Aorta (tissue), 5 donors: Measurements from ENCODE around the gene CGB5. TPM values are rescaled to one million over a fixed set of nuclear protein-coding genes. Genes with fewer than 3 reads are reported as not detected.
A peak's percentile ranks its signal among the peaks of the same experiment; 100 is the strongest.

Experiments used
- ATAC-seq: fragments of 200-7000 bp; cut with Tn5 transposase; one replicate; pipeline ENCODE4 v1.9.1; 2022; ENCODE audit warnings: moderate library complexity; ENCODE audit not compliant: low FRiP score
- DNase-seq, 2 donors: peaks; one replicate each; pipeline ENCODE4 v3.0.0-alpha.2; 2020
- H3K27ac ChIP-seq, 2 donors: one replicate each; pipeline ENCODE4 v1.5.1; 2013; ENCODE audit warnings: low read length in 2 of 2, mild to moderate bottlenecking in 2 of 2, moderate library complexity in 2 of 2, control low read depth in 1 of 2, inconsistent platforms in 1 of 2, low read depth in 1 of 2
- H3K27me3 ChIP-seq, 2 donors: one replicate each; pipeline ENCODE4 v1.6.1; 2013; ENCODE audit warnings: control low read depth in 1 of 2, low read length in 1 of 2, mild to moderate bottlenecking in 1 of 2, moderate library complexity in 1 of 2; ENCODE audit not compliant: insufficient read depth in 2 of 2, control insufficient read depth in 1 of 2
- H3K36me3 ChIP-seq, 2 donors: one replicate each; pipeline ENCODE4 v1.6.1; 2013; ENCODE audit warnings: control low read depth in 1 of 2, low read length in 1 of 2, mild to moderate bottlenecking in 1 of 2; ENCODE audit not compliant: insufficient read depth in 2 of 2, control insufficient read depth in 1 of 2
- H3K4me1 ChIP-seq, 2 donors: one replicate each; pipeline ENCODE4 v1.6.1; 2013; ENCODE audit warnings: low read length in 2 of 2, control low read depth in 1 of 2, mild to moderate bottlenecking in 1 of 2, moderate library complexity in 1 of 2; ENCODE audit not compliant: insufficient read depth in 2 of 2, control insufficient read depth in 1 of 2
- H3K4me3 ChIP-seq, 2 donors: one replicate each; pipeline ENCODE4 v1.5.1; 2013; ENCODE audit warnings: low read length in 2 of 2, control low read depth in 1 of 2, mild to moderate bottlenecking in 1 of 2
- H3K9me3 ChIP-seq: one replicate; pipeline ENCODE4 v1.6.1; 2013; ENCODE audit warnings: mild to moderate bottlenecking, low read length; ENCODE audit not compliant: control insufficient read depth
- WGBS, 2 donors: extraction: QIAGEN DNeasy Blood & Tissue Kit; methylation state at CpG; one replicate each; pipeline ENCODE4 v1.1.7; 2013; 5-methylcytosine and 5-hydroxymethylcytosine counted together
- intact Hi-C, 2 donors: fragments of 100-400 bp; cut with DNase I; formaldehyde crosslinking; loops; one replicate each; pipeline versions ENCODE4 v1.14.2 to v1.15.0; 2022
- polyA plus RNA-seq, 2 donors: library from polyadenylated mRNA; stranded (reverse); fragments of 200-250 nt; gene quantifications; one replicate each; pipeline ENCODE4 v1.2.3, GENCODE V29; 2013
- total RNA-seq, 2 donors: library from RNA; stranded (reverse); fragmentation: NEBNext Ultra II Directional; extraction: Animal tissue kit (Norgen Biotek cat#: 25700); gene quantifications; one replicate each; pipeline ENCODE4 v1.2.1, GENCODE V29; 2021
- donor health status: healthy with polysubstance abuse.
- donor health status: Bipolar disorder and iron deficiency.
- donor health status: DM: no; HTN: no; CAD: no.
- donor health status: DM: no; HTN: no; CAD: no.
- donor health status: DM: yes; HTN: yes; CAD: no.

The CGB5 gene
- total and polyA plus RNA-seq, 4 donors, result not detected

- DNase-seq (no peak), ATAC-seq (no peak)
- intact Hi-C loops, result no loop called here
- no peaks in the 10 kb centered on the region for H3K9me3 ChIP-seq
- H3K4me1 ChIP-seq, result no peaks in the 10 kb centered on the region
- H3K4me3 ChIP-seq, result no peak overlapping the region
- no peaks in the 10 kb centered on the region for H3K36me3 ChIP-seq
- 96 to 98% methylated on average over 2 of the region's 2 CpGs for WGBS, 2 donors
- no peak overlapping the region for H3K27ac ChIP-seq
- H3K27me3 ChIP-seq, result no peaks in the 10 kb centered on the region
Measured at GRCh38 chr19:49061000-49061399, 17.4 kb downstream of the CGB5 start.

GRCh38 chr19:49061445-49061844 lies 17.8 kb downstream of the CGB5 start:
- Histone ChIP-seq H3K9me3 (no peaks in the 10 kb centered on the region), H3K27me3 (no peaks in the 10 kb centered on the region), H3K27ac (no peak overlapping the region), H3K36me3 (no peaks in the 10 kb centered on the region), H3K4me3 (no peak overlapping the region), H3K4me1 (no peaks in the 10 kb centered on the region)
- no peak for ATAC-seq
- DNase-seq, result no peak
- 79 to 86% methylated on average over 25 of the region's 25 CpGs for WGBS, 2 donors
- intact Hi-C loops, result no loop called here

GRCh38 chr19:49064029-49064629 lies 20.5 kb downstream of the CGB5 start:
- H3K27ac ChIP-seq, result no peak overlapping the region
- no peaks in the 10 kb centered on the region for H3K27me3 ChIP-seq
- intact Hi-C loops, result no loop called here
- no peak overlapping the region for H3K4me3 ChIP-seq
- no peaks in the 10 kb centered on the region for H3K4me1 ChIP-seq
- WGBS, 2 donors, result 48 to 59% methylated on average over 9 to 10 of the region's 10 CpGs
- ATAC-seq (no peak), DNase-seq (no peak)
- no peaks in the 10 kb centered on the region for H3K36me3 ChIP-seq
- no peaks in the 10 kb centered on the region for H3K9me3 ChIP-seq

DNA sequence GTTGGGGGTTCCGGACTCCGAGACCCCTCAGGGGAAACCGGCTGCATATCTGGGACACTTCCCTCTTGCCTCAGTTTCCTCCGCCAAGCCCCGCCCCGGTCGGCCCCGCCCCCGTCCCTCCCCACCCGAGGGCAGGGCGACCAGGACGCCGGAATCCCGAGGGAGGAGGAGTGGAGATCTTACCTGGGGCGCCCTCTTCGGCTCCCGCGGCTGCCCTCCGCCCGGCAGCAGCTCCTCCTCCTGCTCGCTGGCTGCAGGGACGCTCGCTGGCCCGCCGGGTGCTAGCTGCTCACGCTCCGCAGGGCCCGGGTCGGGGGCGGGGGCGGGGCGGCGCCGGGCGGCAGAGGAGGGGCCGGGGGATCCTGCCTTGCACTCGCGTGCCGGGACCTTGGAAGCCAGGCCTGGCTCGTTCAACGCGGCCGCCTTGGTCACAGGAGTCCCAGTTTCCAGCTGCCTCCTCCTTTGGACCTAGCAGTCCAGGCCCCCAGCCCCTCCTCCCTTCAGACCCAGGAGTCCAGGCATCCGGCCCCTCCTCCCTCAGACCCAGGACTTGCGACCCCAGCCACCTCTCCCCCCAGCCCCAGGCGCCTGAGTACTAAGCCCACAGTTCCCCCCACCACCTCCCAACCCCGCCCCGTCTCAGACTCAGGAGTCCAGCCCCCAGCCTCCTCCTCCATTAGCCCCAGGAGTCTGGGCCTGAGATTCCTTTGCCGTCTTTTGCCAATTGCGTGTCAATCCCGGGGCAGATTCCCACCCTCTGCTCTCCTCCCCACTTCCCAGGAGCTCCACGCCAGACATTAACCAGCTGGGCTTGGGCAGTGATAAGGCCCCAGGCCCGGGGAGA lies 21.3 kb downstream of the CGB5 start, which contains the start of gene NTF4:
Gene NTF4 (minus strand): TSS at position 51 of the 844 bp plus-strand sequence. CDS start 2,821 bp downstream, outside the sequence.
- peak within 1 kb of the TSS in 1 of 2 donors; percentile 8 for H3K4me3 ChIP-seq
- WGBS, 2 donors, result 8 to 11% methylated on average over 35 to 53 of the region's 53 CpGs
- H3K27me3 ChIP-seq, result no peaks in the 10 kb centered on the region

DNA sequence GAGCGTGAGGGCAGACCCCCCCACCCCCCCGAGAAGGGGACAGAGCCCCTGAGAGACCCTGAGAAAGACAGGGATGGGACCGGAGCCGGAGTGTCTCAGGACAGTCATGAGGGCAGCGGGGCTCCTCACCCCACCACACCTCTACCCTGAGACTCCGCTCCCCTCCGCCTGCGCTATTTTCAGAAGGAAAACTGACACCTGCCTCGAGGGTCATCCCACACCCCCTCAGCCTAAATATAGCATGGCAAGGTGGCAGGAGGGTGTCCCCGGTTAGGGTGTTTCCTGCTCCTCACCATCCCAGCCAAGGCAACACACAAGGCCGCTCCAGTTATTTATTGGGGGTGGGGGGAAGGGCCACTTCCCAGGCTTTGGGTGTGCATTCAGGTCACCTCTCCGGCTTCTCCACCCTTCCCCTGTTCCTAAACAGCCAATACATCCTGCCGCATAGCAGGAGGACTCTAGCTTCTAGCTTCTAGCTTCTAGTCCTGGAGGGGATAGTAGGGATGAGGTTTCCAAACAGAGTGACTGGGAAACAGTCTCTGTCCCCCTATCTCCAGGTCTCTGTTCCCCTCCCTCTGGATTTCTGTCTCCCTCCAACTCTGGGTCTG lies 22.4 kb downstream of the CGB5 start:
- WGBS, 2 donors, result 78 to 82% methylated on average over 11 to 13 of the region's 13 CpGs
- ATAC-seq, result no peak
- Histone ChIP-seq H3K27ac (no peak overlapping the region), H3K9me3 (no peaks in the 10 kb centered on the region), H3K4me1 (no peaks in the 10 kb centered on the region), H3K36me3 (no peaks in the 10 kb centered on the region), H3K27me3 (no peaks in the 10 kb centered on the region), H3K4me3 (no peak overlapping the region)
- intact Hi-C loops, result no loop called here
- no peak for DNase-seq

More for the DNA sequence above, 21.3 kb downstream of the CGB5 start, which contains the start of gene NTF4:
- DNase-seq, result no peak
- Histone ChIP-seq H3K36me3 (no peaks in the 10 kb centered on the region), H3K4me1 (no peaks in the 10 kb centered on the region), H3K27ac (no peak within 1 kb of the TSS), H3K9me3 (no peaks in the 10 kb centered on the region)
- intact Hi-C loops, result no loop called here
- no peak for ATAC-seq

DNA sequence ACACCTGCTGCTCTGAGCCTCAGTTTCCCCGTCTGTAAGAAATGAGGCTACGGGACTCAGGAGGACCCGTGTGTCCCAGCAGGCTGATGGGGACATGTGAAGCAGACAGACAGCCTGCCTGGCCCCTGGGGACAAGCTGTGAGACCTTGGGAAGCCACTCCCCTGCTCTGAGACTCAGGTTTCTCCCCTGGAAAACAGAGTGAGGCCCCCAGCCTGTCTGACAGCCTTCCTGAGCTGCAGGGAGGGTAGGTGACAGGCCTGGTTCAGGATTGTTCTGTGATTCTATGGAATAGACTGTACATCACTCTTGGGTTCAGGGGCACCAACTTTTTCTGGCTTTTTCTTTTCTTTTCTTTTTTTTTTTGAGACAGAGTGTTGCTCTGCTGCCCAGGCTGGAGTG lies 23.9 kb downstream of the CGB5 start:
- H3K27me3 ChIP-seq, result no peaks in the 10 kb centered on the region
- no peaks in the 10 kb centered on the region for H3K36me3 ChIP-seq
- H3K4me3 ChIP-seq, result no peak overlapping the region
- H3K4me1 ChIP-seq, result no peaks in the 10 kb centered on the region
- no peak for DNase-seq
- no peak overlapping the region for H3K27ac ChIP-seq
- WGBS, 2 donors, result 47 to 52% methylated on average over 3 of the region's 3 CpGs
- H3K9me3 ChIP-seq, result no peaks in the 10 kb centered on the region
- intact Hi-C loops, result no loop called here
- ATAC-seq, result no peak

- no peaks in the 10 kb centered on the region for H3K27me3 ChIP-seq
- intact Hi-C loops, result no loop called here
- no peak overlapping the region for H3K27ac ChIP-seq
- WGBS, 2 donors, result 94% methylated on average over 9 of the region's 9 CpGs
- ATAC-seq (no peak), DNase-seq (no peak)
- H3K4me3 ChIP-seq, result no peak overlapping the region
- H3K36me3 ChIP-seq, result no peaks in the 10 kb centered on the region
- no peaks in the 10 kb centered on the region for H3K4me1 ChIP-seq
- H3K9me3 ChIP-seq, result no peaks in the 10 kb centered on the region
Measured at GRCh38 chr19:49069026-49069425, 25.4 kb downstream of the CGB5 start.

DNA sequence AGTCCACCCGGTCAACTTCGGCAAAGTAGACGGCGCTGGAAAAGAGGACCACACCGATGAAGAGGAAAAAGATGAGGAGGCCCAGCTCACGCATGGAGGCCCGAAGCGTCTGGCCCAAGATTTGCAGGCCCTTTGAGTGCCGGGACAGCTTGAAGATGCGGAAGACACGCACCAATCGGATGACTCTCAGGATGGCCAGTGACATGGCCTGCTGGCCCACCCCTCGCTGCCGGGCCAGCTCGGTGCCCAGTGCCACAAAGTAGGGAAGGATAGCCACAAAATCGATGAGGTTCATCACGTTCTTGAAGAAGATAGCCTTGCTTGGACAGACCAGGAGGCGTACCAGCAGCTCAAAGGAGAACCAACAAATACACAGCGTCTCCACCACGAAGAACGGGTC lies 26.8 kb downstream of the CGB5 start:
- Histone ChIP-seq H3K4me1 (no peaks in the 10 kb centered on the region), H3K36me3 (no peaks in the 10 kb centered on the region), H3K4me3 (no peak overlapping the region), H3K27ac (no peak overlapping the region), H3K9me3 (no peaks in the 10 kb centered on the region), H3K27me3 (no peaks in the 10 kb centered on the region)
- ATAC-seq (no peak), DNase-seq (no peak)
- WGBS, 2 donors, result 96 to 97% methylated on average over 21 of the region's 21 CpGs
- intact Hi-C loops, result no loop called here
